Measurements from ENCODE around the gene TMEM117.
"Not testable (repeated sequence)": the region's sequence is repeated elsewhere in the genome, so short reads cannot be mapped to it uniquely, and the experiment has no call there.

TMEM117 gene

GRCh38 chr12:44370982-44371381 lies 535.1 kb downstream of the TMEM117 start:
- no peak for DNase-seq (ENCODE audit: low read depth in 3 of 3, low spot score in 1 of 3)

GRCh38 chr12:44372259-44372658 lies 536.4 kb downstream of the TMEM117 start:
- DNase-seq (ENCODE audit: low read depth in 3 of 3, low spot score in 1 of 3) = no peak

DNA sequence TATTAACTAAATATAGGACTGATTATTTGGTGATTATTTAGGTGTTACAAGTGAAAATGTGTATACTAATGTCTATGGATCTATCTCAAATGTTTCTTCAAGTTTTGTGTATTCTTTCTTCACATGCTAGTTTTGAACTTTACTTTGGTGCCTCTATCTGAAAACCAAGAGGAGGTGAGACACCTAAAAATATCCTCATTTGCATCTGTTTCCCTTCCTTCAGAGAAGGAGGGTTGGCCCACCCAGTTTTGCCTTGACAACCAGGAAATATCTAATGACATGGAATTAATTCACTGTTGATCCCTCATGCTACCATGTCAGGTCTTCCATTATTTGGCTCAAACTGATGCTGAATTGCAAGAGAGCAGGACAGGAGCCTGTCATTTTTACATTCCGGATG lies 539.8 kb downstream of the TMEM117 start:
- DNase-seq (ENCODE audit: low read depth in 3 of 3, low spot score in 1 of 3) = no peak

DNA sequence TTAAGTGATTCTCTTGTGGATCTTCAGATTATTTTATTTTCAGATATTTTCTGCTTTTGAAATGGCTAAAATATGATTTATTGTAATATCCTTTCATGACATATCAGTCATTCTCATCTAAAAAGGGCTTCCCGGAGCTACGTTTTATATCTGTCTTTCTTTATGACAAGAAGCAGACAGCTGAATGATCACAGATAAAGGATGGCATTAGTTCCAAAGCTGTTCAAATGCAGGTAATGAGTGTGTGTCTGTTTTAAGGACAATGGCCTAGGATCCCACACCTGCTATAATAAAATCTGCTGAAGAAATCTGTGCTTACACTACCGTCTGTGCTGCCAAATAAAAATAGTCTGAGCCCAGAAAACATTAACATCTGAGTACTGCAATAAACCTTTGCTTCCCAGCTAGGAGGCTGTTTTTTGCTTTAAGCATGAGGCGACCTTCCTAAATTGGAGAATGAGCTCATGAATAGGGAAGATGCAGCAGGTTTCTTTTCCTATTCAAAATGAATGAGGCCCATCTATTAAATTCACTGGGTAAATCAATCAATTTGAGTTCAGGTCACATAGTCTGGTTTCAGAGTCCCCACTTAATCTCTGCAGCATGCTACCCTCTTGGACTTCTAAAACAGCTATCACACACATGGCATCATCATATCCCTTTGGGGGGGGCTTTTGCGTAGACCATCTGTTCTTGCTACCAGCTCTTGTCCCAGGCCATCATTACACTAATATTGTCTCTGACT lies 541.7 kb downstream of the TMEM117 start:
- DNase-seq (ENCODE audit: low read depth in 3 of 3, low spot score in 1 of 3) = no peak

DNA sequence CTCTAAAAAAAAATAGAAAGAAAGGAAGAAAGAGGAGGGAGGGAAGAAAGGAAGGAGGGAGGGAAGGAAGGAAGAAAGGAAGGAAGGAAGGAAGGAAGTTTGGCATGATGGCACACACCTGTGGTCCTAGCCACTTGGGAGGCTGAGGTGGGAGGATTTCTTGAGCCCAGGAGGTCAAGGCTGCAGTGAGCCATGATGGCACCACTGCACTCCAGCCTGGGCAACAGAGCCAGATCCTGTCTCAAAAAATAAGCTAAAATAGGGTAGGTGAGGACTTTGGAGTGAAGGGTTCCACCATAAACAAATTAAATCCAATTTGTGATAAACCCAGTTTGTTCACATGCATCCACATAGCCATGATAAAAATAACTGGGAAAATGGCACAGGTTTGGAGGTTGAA lies 543.2 kb downstream of the TMEM117 start:
- not testable (repeated sequence) for DNase-seq (ENCODE audit: low read depth in 3 of 3, low spot score in 1 of 3)

DNA sequence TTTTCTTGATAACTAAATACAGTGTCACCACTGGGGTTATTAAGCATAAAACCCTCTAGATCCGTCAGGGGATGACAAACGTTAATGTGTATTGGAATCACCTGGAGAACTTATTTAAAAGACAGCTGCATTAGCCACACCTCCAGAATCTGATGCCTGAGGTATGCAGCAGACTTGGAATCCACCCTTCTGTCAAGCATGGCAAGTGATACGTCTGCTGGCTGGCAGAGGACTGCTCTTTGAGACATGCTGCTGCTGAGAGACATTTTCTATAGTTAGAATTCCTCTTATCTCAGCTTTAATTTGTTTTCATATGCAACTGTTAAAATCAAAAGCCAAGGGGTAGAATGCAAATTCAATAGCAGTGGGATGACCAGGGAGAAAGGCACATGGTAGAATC lies 544.0 kb downstream of the TMEM117 start:
- no peak for DNase-seq (ENCODE audit: low read depth in 3 of 3, low spot score in 1 of 3)

- no peak for DNase-seq (ENCODE audit: low read depth in 3 of 3, low spot score in 1 of 3)
These were observed 545.0 kb downstream of the TMEM117 start for GRCh38 chr12:44380861-44381260.

DNA sequence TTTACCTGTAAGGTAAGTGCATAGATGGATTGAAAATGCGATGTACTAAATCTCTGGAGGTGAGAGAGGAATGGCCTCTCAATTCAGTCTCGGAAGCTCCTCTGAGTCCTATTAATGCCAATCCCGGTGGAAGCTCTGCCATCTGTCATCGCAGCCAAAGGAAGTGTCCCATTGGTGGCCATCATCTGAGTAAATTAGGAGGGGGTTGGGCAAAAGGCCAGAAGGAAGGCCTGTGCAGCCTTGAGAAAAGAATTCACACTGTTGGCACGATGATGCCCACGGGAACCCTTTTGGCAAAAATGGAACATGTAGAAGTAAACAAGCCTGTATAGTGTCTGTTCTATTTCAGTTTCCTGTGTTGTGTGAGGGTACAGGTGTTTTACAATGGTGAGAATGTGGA lies 545.5 kb downstream of the TMEM117 start:
- DNase-seq (ENCODE audit: low read depth in 3 of 3, low spot score in 1 of 3) = no peak

GRCh38 chr12:44384136-44384535 lies 548.3 kb downstream of the TMEM117 start:
- no peak for DNase-seq (ENCODE audit: low read depth in 3 of 3, low spot score in 1 of 3)

DNA sequence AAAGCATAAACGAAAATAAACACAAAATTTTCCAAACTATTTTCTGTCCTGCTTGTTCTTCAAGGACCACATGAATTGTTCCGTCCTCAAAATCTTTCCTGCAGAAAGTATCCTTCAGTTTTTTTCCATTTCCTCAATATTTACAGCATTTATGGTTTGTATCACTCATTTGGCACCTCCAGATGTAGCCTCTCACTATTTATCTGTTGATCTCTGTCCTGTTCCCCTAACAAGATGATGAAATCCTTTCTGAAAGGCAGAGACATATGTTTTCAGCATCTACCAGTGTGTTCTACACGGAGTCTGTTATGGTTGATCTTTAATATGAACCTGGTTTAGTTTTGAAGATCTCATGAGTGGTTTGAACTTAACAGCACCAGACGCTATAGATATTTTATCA lies 550.1 kb downstream of the TMEM117 start:
- no peak for DNase-seq (ENCODE audit: low read depth in 3 of 3, low spot score in 1 of 3)

DNA sequence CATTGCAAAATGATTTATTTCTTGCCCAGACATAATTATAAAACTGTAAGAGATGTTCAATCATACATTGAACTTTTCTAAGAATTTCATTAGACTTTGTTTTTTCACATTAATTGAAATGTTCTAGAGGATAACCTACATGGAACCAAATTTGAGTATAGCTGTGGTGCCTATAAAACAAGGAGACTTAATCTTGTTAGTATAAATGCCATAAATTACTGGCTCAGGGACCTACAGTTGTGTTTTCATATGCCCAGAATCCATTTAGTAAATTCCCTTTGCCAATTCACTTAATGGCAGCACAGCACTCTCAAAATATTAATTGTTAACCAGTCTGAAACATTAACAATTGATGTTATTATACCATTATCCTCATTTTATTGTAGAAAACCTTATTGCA lies 551.7 kb downstream of the TMEM117 start:
- no peak for DNase-seq (ENCODE audit: low read depth in 3 of 3, low spot score in 1 of 3)

DNA sequence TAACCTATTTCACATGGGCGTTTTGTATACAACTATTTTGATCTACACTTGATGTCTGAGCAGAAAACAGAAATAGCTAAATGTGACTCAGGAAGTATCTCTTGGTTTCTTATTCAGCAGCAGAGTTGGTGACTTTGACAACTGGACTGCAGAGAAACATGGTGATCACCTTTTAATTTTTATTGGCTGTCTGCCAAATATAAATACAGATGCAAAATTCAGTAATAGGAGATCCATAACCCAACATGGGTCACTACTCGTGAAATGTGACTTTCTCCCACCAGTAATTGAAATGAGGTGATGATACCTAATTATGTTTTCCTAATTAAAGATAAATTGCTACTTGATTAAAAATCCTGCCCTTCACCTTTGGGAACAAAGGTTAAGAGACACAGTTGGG lies 553.2 kb downstream of the TMEM117 start:
- DNase-seq (ENCODE audit: low read depth in 3 of 3, low spot score in 1 of 3) = no peak

- no peak for DNase-seq (ENCODE audit: low read depth in 3 of 3, low spot score in 1 of 3)
These were observed 554.0 kb downstream of the TMEM117 start for GRCh38 chr12:44389896-44390295.

DNA sequence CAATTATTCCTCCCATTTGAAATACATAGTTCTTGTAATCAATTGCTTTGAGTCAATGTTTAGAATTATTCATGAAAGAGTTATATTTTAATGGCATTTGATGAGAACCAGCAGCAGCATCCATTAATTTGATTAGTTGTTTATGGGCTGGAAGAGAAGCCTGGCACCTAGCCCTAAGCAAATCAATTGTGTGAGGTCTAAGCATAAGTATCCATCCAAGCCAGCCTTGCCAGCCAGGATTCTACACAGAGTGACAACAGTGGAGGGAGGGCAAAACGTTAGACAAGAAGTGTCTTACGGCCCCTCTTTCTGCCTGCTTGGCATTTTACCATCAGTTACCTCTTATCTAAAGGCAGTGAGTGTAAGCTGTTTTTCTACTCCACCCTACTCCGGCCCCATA lies 561.8 kb downstream of the TMEM117 start:
- DNase-seq (ENCODE audit: low read depth in 3 of 3, low spot score in 1 of 3) = no peak

DNA sequence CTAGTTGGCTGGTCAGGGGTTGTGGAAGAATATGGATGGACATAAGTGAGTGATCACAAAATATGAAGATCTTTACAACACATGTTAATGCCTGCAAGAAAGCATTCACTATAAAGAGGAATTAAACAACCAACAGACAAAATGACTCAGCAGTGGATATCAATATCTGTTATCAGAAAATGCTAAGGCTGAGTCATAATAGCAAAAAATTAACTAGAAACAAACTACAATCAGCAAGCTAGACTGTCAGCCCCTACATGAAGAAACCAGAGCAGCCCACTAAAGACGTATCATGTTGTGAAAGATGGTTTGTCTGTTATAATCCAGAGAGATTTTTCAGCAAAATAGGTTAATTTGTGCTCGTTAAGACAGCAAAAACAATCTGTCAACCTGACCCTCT lies 567.3 kb downstream of the TMEM117 start:
- no peak for DNase-seq (ENCODE audit: low read depth in 3 of 3, low spot score in 1 of 3)

GRCh38 chr12:44405297-44405696 lies 569.4 kb downstream of the TMEM117 start:
- no peak for DNase-seq (ENCODE audit: low read depth in 3 of 3, low spot score in 1 of 3)

DNA sequence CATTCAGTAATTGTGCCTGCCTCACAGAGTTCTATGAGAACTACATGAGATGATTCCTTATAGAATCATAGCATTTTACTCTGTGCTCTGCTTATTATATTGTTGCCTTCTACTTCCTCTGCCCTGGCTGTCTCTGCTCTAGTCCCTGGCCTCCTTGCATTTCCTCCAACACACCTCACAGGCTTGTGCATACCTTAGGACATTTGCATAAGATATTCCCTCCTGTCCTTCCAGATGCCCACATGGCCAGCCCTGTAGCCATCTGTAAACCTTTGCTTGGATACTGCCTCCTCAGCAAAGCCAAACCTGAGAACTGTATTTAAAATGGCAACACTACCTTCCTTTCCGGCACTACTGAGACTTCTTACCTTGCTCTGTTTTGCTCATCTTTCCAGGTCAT lies 586.7 kb downstream of the TMEM117 start:
- no peak for DNase-seq (ENCODE audit: low read depth in 3 of 3, low spot score in 1 of 3)

- no peak for DNase-seq (ENCODE audit: low read depth in 3 of 3, low spot score in 1 of 3)
These were observed 592.9 kb downstream of the TMEM117 start for GRCh38 chr12:44428825-44429224.

GRCh38 chr12:44431647-44432343 lies 595.9 kb downstream of the TMEM117 start:
- DNase-seq (ENCODE audit: low read depth in 3 of 3, low spot score in 1 of 3) = no peak

- DNase-seq (ENCODE audit: low read depth in 3 of 3, low spot score in 1 of 3) = no peak
These were observed 597.8 kb downstream of the TMEM117 start for GRCh38 chr12:44433659-44434058.

DNA sequence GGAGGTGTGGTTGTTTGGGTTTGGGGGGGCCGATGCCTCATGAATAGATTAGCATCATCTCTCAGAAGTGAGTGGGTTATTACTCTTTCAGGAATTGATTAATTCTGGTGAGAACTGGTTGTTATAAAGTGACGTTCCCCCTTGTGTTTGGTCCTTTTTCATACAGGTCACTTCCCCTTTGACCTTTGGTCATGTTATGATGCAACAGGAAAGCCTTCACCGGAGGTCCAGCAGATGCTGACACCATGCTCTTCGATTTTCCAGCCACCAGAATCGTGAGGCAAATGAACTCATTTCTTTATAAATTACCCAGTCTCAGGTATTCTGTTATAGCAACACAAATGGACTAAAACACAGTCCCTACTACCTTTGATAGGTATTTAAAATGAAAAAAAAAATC lies 600.9 kb downstream of the TMEM117 start:
- DNase-seq (ENCODE audit: low read depth in 3 of 3, low spot score in 1 of 3) = no peak

All from stimulated activated CD4-positive, alpha-beta T cell treated with anti-CD3 and anti-CD28 coated beads, TNF-alpha, amount 100 ng/mL, for 1 hour (primary cell).